22Rv1 (cell line): Measurements from ENCODE around the gene CD99.

Experiments used
- H3K27ac ChIP-seq: fragments of 450-650 bp; 2 replicates; pipeline ENCODE4 v1.5.1; 2017
- ZFX ChIP-seq: fragments of 450-650 bp; IDR thresholded peaks from 2 replicates; pipeline ENCODE4 v1.6.1; 2017; ENCODE audit warnings: antibody characterized with exemption, borderline replicate concordance
- TF ChIP-seq, protein P1 (sequence below): fragments of 450-650 bp; IDR thresholded peaks from 2 replicates; pipeline ENCODE4 v1.5.1; 2017; ENCODE audit warnings: mild to moderate bottlenecking

CD99 gene

DNA sequence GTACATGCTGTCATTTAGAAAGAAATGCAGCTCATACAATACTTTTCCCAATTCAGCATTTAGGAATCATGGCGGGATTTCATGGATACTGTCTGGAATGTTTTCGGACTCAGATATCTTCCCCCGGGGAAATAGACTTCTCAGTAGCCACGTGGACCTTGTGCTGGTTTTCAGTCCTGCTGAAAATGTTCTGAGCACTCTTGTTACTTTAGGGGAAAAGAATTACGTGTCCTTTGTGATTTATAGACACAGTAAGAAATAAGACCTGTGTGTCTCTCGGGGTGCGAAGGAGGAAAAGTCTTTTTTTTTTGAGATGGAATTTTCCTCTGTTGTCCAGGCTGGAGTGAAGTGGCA lies 3.8 kb downstream of the CD99 start:
- no peak overlapping the region for H3K27ac ChIP-seq
- TF ChIP-seq, protein P1, sequence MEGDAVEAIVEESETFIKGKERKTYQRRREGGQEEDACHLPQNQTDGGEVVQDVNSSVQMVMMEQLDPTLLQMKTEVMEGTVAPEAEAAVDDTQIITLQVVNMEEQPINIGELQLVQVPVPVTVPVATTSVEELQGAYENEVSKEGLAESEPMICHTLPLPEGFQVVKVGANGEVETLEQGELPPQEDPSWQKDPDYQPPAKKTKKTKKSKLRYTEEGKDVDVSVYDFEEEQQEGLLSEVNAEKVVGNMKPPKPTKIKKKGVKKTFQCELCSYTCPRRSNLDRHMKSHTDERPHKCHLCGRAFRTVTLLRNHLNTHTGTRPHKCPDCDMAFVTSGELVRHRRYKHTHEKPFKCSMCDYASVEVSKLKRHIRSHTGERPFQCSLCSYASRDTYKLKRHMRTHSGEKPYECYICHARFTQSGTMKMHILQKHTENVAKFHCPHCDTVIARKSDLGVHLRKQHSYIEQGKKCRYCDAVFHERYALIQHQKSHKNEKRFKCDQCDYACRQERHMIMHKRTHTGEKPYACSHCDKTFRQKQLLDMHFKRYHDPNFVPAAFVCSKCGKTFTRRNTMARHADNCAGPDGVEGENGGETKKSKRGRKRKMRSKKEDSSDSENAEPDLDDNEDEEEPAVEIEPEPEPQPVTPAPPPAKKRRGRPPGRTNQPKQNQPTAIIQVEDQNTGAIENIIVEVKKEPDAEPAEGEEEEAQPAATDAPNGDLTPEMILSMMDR: no peak
- TF ChIP-seq ZFX: no peak

DNA sequence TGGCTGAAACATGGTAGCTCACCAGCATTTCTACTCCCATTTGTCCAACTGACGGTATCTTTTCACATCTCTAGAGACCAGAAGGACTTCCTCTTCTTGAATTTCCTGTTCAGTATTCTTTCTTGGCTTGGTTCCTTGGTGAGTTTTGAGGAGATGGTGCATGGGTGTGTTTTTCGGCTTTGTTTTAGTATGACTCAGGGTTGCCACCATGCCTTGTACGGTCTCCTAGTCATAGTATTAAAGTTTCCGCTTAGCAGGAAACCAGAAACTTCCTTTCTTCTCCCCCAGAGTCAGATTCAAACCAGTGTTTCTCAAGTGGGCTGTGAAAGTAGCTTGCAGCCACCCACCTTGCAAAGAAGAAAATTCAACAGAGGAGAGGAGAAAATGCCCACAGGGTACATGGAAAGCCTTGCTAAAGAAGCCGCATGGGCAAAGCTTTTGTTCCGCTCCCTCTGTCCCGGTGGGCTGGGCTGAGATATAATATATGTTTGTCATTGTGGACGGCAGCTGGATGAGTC lies 5.7 kb downstream of the CD99 start:
- no peak overlapping the region for H3K27ac ChIP-seq
- TF ChIP-seq ZFX: no peak
- TF ChIP-seq, protein P1: no peak

DNA sequence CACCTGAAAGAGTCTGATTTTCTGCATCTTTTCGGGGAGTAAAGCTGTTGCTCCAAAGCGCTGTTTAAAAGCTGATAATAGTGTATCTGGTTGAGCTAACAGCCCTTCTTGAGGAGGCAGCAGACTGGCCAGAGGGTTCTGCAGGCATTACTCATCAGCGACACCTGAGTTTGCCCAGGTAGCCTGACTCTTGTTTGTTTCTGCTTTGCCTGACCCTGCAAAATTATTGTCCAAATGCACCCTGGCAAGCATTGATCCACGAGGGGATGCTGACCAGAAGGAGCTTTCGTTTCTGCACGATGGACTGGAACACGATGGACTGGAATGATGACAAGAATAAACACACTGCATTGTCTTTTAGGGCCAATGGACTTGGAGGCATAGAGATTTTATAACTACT lies 6.2 kb downstream of the CD99 start:
- H3K27ac ChIP-seq: no peak overlapping the region

DNA sequence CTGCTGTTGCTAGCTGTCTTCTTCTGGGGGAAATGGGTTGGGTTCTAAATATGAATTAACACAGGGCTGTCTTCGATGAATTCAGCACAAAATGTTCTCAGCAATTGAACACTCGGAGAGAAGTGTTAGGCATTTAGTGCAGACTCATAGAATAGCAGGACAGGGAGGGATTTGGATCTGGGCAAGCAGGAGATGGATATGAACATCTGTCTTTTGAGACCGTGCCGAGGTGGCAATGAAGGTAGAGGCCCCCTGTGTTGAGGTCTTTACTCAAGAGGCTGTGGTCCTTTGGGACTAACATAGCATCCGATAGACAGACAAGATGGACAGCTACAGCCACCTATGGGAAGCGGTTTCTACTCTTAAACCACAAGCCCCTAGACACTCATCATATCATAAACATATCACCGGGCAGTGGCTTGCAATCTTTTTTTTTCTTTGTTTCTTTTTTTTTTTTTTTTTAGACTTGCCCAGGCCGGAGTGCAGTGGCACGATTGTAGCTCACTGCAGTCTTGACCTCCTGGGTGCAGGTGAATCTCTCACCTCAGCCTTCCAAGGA lies 6.7 kb downstream of the CD99 start:
- H3K27ac ChIP-seq: no peak overlapping the region
- TF ChIP-seq ZFX: no peak
- TF ChIP-seq, protein P1: no peak

More for the DNA sequence above, 6.2 kb downstream of the CD99 start:
- no peak for TF ChIP-seq ZFX
- TF ChIP-seq, protein P1: no peak

DNA sequence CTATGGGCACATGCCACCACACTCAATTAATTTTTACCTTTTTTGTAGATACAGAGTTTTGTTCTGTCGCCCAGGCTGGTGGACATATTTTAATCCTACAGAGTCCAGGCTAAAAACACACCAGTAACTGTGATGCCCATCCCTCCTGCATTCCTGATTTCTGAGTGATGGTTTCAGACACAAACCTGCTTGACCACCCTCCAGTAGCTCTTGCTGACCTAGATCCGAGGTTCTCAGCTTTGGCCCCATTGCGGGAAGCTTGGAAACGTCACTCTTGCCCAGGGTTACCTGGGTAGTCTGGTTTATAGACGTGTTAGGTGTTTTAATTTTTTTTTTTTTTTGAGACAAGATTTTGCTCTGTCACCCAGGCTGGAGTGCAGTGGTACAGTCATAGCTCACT lies 7.5 kb downstream of the CD99 start:
- H3K27ac ChIP-seq: no peak overlapping the region
- no peak for TF ChIP-seq ZFX
- TF ChIP-seq, protein P1: no peak

DNA sequence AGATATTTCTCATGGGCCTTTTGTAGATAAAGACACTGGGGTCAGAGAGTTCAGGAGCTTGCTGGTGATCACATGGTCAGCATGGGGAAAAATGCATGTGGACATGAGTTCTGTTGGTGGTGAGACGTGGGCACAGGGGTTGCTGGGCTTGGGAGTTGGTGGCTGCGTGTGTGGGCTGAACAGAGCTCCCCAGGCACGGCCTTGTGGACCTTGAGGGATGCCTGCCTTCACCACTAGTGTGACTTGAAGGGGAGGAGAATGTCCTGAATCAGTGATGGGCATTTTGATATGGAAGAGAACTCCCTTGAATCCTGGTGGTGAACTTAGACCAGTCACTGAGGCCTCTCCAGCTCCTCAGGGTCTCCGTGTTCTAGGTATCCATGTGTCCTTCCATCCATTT lies 8.9 kb downstream of the CD99 start:
- no peak for TF ChIP-seq ZFX
- TF ChIP-seq, protein P1: no peak
- H3K27ac ChIP-seq: no peak overlapping the region

DNA sequence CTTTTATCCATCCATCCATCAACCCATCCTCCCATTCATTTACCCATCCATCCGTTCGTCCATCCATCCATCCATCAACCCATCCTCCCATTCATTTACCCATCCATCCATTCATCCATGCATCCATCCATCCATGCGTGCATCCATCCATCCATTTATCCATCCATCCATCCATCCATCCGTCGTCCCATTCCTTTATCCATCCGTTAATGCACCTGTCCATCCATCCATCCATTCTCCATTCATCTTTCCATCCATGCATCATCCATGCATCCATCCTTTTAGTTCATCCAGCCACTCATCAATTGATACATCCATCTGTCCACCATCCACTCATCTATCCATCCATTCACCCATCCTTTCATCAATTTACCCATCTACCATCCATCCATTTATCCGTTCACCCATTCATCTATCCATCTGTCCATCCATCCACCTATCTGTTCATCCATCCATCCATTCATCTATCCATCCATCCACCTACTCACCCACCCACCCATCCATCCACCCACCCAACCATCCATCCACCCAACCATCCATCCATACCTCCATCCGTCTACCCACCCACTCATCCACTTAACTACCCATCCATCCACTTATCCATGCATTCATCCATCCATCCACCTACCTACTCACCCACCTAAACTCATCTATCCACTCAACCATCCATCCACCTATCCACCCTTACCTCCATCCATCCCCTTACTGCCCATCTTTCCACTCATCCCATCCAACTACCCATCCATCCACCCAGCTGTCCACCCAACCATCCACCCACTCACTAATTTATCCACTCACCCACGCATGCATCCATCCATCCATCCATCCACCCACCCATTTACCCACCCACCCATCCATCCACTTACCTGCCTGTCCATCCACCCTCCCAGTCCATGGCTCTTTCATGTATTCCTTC lies 9.6 kb downstream of the CD99 start:
- H3K27ac ChIP-seq: no peak overlapping the region
- TF ChIP-seq ZFX: no peak
- TF ChIP-seq, protein P1: no peak
